Panc1 (cell line): ENCODE data around the gene MYL12A. TPM values are rescaled to one million over a fixed set of nuclear protein-coding genes. Genes with fewer than 3 reads are reported as not detected.
"Not testable (repeated sequence)": the region's sequence is repeated elsewhere in the genome, so short reads cannot be mapped to it uniquely, and the experiment has no call there.

Experiments used
- ATAC-seq: fragments of 200-7000 bp; cut with Tn5 transposase; 2 replicates; pipeline ENCODE4 v1.9.1; 2020; ENCODE audit warnings: mild to moderate bottlenecking, moderate library complexity
- BruUV-seq: library from RNA; stranded (reverse); fragments of 400-500 nt; replicated peaks from 2 replicates; lab custom pipeline; 2021; lab: Mats Ljungman, UMichigan
- CTCF ChIA-PET: fragments of 300-600 bp; sonication (Branson Sonifier 250); formaldehyde crosslinking; loops from one replicate; lab custom pipeline; 2022; ENCODE audit warnings: antibody characterized with exemption; lab: Charles Lee
- POLR2A ChIA-PET: fragments of 300-600 bp; sonication (Branson Sonifier 250); formaldehyde crosslinking; loops from one replicate; lab custom pipeline; 2022; ENCODE audit warnings: antibody characterized with exemption; lab: Charles Lee
- DNase-seq: peaks from one replicate; pipeline ENCODE4 v3.0.0-alpha.2; 2010; ENCODE audit warnings: low read depth, low spot score
- H3K27ac ChIP-seq: 2 replicates; pipeline ENCODE4 v1.5.1; 2011; ENCODE audit warnings: mild to moderate bottlenecking, low read length, inconsistent platforms
- H3K27me3 ChIP-seq: fragments of 200-500 bp; sonication (Bioruptor generic); 2 replicates; pipeline ENCODE4 v1.6.0; 2014; ENCODE audit warnings: low read length, inconsistent platforms; ENCODE audit not compliant: control insufficient read depth, insufficient read depth
- H3K36me3 ChIP-seq: fragments of 200-500 bp; sonication (Bioruptor generic); 2 replicates; pipeline ENCODE4 v1.5.1; 2014; ENCODE audit warnings: inconsistent platforms, mild to moderate bottlenecking, low read length, moderate library complexity; ENCODE audit not compliant: control insufficient read depth, insufficient read depth
- H3K4me1 ChIP-seq: 2 replicates; pipeline ENCODE4 v1.5.1; 2011; ENCODE audit warnings: inconsistent platforms, mild to moderate bottlenecking, low read length, moderate library complexity; ENCODE audit not compliant: control insufficient read depth, insufficient read depth
- H3K4me3 ChIP-seq, 2 experiments: 2 replicates each; pipeline ENCODE4 v1.5.1; 2011 to 2012; ENCODE audit warnings: low read depth in 2 of 2, low read length in 2 of 2, mild to moderate bottlenecking in 2 of 2, inconsistent platforms in 1 of 2, moderate library complexity in 1 of 2
- H3K9me3 ChIP-seq: fragments of 200-500 bp; sonication (Bioruptor generic); 2 replicates; pipeline ENCODE4 v1.5.1; 2014; ENCODE audit warnings: low read depth, mild to moderate bottlenecking, inconsistent platforms, low read length, moderate library complexity; ENCODE audit not compliant: control insufficient read depth, insufficient read depth
- CTCF ChIP-seq: fragments of 450-650 bp; IDR thresholded peaks from 2 replicates; pipeline ENCODE4 v1.5.1; 2017; ENCODE audit warnings: mild to moderate bottlenecking
- POLR2AphosphoS5 ChIP-seq: IDR thresholded peaks from 2 replicates; pipeline ENCODE4 v1.6.1; 2012; ENCODE audit warnings: mild to moderate bottlenecking, low read depth, low read length, moderate library complexity
- REST ChIP-seq, 2 experiments: IDR thresholded peaks; 2 replicates each; pipeline ENCODE4 v1.6.1; 2011 to 2012; ENCODE audit warnings: low read depth in 2 of 2, control low read depth in 1 of 2, low read length in 1 of 2, mild to moderate bottlenecking in 1 of 2, moderate library complexity in 1 of 2; ENCODE audit not compliant: insufficient read depth in 1 of 2
- SIN3A ChIP-seq: IDR thresholded peaks from 2 replicates; pipeline ENCODE4 v1.6.1; 2012; ENCODE audit warnings: low read depth, mild to moderate bottlenecking, low read length, moderate library complexity, borderline replicate concordance; ENCODE audit not compliant: insufficient read depth
- in situ Hi-C: cut with HindIII; loops from 2 replicates; pipeline ENCODE4 v1.10.0; 2016; ENCODE audit warnings: low sequenced_read_pairs, low pct_unique_long_range_greater_than_20kb
- intact Hi-C: fragments of 100-400 bp; cut with micrococcal nuclease; formaldehyde crosslinking; loops from one replicate; pipeline ENCODE4 v1.10.0; 2022; ENCODE audit not compliant: unreplicated experiment
- total RNA-seq: library from RNA; stranded (reverse); gene quantifications from one replicate; pipeline ENCODE4 v1.2.1, GENCODE V29; 2021; ENCODE audit not compliant: unreplicated experiment

The MYL12A gene
- total RNA-seq, 1 experiment from 2014 or later = 489 TPM

- H3K9me3 ChIP-seq = no peaks in the 10 kb centered on the region
- H3K27ac ChIP-seq = no peak overlapping the region
- no peaks in the 10 kb centered on the region for H3K27me3 ChIP-seq
- TF ChIP-seq POLR2AphosphoS5 (no peak), SIN3A (no peak)
- DNase-seq (no peak), ATAC-seq (no peak)
- peaks cover 26% of the 10 kb centered on the region for H3K4me1 ChIP-seq
- intact Hi-C loops = no loop called here
- no peak overlapping the region for H3K4me3 ChIP-seq
- CTCF ChIA-PET = no interaction called here
- POLR2A ChIA-PET = no interaction called here
- BruUV-seq = no TSS peak
- peaks cover 31% of the 10 kb centered on the region for H3K36me3 ChIP-seq
- in situ Hi-C loops = no loop called here
Observed at GRCh38 chr18:3273042-3273441, 25.4 kb downstream of the MYL12A start.

GRCh38 chr18:3277643-3278213 lies 30.1 kb downstream of the MYL12A start:
- in situ Hi-C loops, intact Hi-C loops, ATAC-seq, H3K9me3 ChIP-seq, DNase-seq, CTCF ChIA-PET, H3K4me3 ChIP-seq, H3K27me3 ChIP-seq: not testable (repeated sequence)
- POLR2A ChIA-PET = interaction anchor here (0.6 kb wide), 1 partner anchor 174 kb away, joined by 3 read pairs; no protein-coding TSS in a partner anchor
- 0 out of 2 replicates have a peak overlapping the region, but pooled peaks have one; percentile 24 for H3K27ac ChIP-seq
- TSS peak; percentile 81 for BruUV-seq
- peaks cover 34% of the 10 kb centered on the region for H3K36me3 ChIP-seq
- H3K4me1 ChIP-seq = peaks cover 37% of the 10 kb centered on the region

- Histone ChIP-seq H3K4me3 (no peak overlapping the region), H3K9me3 (no peaks in the 10 kb centered on the region), H3K27me3 (no peaks in the 10 kb centered on the region), H3K36me3 (peaks cover 24% of the 10 kb centered on the region), H3K27ac (peak overlapping the region; percentile 100), H3K4me1 (peaks cover 51% of the 10 kb centered on the region)
- TF ChIP-seq CTCF (peak; percentile 45), REST (IDR thresholded peaks at IDR 0.05; ENCODE audit: insufficient read depth in 1 of 2, low read depth in 2 of 2, low read length in 1 of 2) (no peak), POLR2AphosphoS5 (peak; percentile 70; the same call in 1 of the 2 replicates)
- DNase-seq (no peak), ATAC-seq (peak; percentile 24)
- POLR2A ChIA-PET = no interaction called here
- CTCF ChIA-PET = interaction anchor here (1.0 kb wide), 1 partner anchor 306 kb away, joined by 4 read pairs; no protein-coding TSS in a partner anchor
- BruUV-seq = no TSS peak
- in situ Hi-C loops (no loop called here), intact Hi-C loops (loop anchor here (1.0 to 5.0 kb wide), 6 partner anchors 175 to 718 kb away; no protein-coding TSS in a partner anchor)
Observed at GRCh38 chr18:3279201-3280185, 31.9 kb downstream of the MYL12A start.
